ENCODE measurements around the gene NINJ2. TPM values are rescaled to one million over a fixed set of nuclear protein-coding genes. Genes with fewer than 3 reads are reported as not detected.

The NINJ2 gene
- total RNA-seq, 1 donor: 8.4 TPM

DNA sequence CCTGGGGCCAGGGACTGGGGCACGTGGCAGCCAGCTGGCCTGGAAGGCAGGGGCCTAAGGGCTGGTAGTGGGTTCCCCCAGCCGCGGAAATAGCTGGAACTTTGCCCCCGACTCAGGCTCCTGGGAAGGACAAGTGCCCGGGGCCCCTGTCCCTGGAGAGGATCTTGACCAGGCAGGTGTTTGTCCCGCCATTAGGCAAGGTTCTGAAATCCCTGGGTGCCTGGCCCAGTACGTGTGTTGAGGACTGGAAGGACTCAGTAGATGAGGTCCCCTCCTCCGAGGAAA lies 109.3 kb downstream of the NINJ2 start:
- Histone ChIP-seq H3K4me1 (ENCODE audit: insufficient read depth, low read length) (peaks cover 14% of the 10 kb centered on the region), H3K4me3 (ENCODE audit: low read length) (no peak overlapping the region)

DNA sequence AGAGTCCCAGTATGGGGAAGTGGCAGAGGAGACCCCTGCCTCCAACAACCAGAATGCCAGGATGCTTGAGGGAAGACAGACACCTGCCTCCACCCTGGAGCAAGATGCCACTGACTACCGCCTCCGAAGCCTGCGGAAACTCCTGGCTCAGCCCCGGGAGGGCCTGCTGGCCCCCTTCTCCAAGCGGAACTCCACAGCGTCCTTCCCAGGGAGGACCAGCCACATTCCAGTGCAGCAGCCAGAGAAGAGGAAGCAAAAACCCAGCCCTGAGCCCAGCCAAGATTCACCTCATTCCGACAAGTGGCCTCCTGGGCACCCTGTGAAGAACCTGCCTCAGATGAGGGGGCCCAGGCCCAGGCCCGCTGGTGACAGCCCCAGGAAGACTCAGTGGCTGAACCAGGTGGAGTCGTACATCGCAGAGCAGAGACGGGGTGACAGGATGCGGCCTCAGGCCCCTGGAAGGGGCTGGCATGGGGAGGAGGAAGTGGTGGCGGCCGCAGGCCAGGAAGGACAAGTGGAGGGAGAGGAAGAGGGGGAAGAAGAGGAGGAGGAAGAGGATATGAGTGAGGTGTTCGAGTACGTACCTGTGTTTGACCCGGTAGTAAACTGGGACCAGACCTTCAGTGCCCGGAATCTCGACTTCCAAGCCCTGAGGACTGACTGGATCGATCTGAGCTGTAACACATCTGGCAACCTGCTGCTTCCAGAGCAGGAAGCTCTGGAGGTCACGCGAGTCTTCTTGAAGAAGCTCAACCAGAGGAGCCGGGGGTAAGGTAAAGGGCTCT lies 109.8 kb downstream of the NINJ2 start:
- Histone ChIP-seq H3K4me3 (ENCODE audit: low read length) (no peak overlapping the region), H3K9me3 (ENCODE audit: low read depth, low read length) (no peaks in the 10 kb centered on the region), H3K4me1 (ENCODE audit: insufficient read depth, low read length) (peaks cover 14% of the 10 kb centered on the region), H3K27me3 (ENCODE audit: insufficient read depth, low read length) (no peaks in the 10 kb centered on the region)

More for the DNA sequence above, 109.3 kb downstream of the NINJ2 start:
- Histone ChIP-seq H3K9me3 (ENCODE audit: low read depth, low read length) (no peaks in the 10 kb centered on the region), H3K27me3 (ENCODE audit: insufficient read depth, low read length) (no peaks in the 10 kb centered on the region)

DNA sequence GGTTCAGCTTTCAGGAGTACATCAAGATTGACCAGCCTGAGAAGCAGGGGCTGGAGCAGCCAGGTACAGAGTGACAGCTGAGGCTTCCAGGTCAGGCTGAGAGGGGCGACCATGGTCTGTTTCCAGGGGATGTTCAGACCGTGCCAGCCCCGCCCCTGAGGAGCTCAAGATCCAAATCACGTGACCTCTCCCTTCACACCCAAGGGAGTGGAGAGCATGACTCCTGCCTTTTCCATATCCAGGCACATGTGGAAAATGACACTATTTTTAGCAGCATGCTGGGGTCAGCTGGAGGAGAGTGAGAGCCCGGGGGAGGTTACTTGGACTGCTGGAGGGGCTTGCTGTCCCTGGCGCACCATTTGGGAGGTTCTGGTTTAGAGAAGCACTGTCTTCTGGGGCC lies 110.8 kb downstream of the NINJ2 start:
- H3K4me1 ChIP-seq (ENCODE audit: insufficient read depth, low read length): peaks cover 14% of the 10 kb centered on the region
- no peak overlapping the region for H3K4me3 ChIP-seq (ENCODE audit: low read length)
- no peaks in the 10 kb centered on the region for H3K27me3 ChIP-seq (ENCODE audit: insufficient read depth, low read length)
- no peaks in the 10 kb centered on the region for H3K9me3 ChIP-seq (ENCODE audit: low read depth, low read length)

DNA sequence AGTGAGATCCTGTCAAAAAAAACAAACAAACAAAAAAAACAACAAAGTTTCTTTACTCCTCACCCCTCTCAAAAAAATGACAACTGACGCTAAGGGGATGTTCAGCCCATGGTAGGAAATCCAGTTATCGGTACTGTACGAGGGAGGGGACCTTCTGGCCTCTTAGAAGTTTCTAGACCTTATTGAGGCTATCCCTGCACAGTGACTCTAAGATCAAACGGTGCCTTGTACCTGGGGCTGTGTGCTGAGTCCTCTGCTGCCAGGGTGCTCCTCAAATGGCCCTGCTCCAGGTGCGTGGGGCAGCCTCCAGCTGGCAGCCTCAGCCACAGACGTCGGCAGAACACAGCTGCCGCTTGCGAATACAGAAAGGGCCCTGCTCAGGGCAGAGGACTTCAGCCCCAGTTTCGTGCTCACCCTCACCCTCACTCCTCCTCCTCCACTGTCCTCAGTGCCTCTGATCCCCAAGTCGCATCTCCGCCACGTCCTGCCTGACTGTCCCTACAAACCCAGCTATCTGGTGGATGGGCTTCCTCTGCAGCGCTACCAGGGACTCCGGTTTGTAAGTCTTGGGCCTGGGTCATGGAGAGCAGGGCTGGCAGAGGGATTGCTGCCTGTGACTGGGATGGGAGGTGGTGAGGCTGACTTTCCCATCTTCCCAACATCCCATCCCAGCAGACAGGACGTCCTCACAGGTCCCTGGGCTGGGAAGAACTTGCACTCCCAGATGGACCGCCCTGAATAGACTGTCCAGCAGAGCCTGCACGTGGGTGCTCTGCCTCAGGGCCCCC lies 112.6 kb downstream of the NINJ2 start:
- Histone ChIP-seq H3K4me3 (ENCODE audit: low read length) (no peak overlapping the region), H3K9me3 (ENCODE audit: low read depth, low read length) (no peaks in the 10 kb centered on the region), H3K4me1 (ENCODE audit: insufficient read depth, low read length) (peaks cover 25% of the 10 kb centered on the region), H3K27me3 (ENCODE audit: insufficient read depth, low read length) (no peaks in the 10 kb centered on the region)

DNA sequence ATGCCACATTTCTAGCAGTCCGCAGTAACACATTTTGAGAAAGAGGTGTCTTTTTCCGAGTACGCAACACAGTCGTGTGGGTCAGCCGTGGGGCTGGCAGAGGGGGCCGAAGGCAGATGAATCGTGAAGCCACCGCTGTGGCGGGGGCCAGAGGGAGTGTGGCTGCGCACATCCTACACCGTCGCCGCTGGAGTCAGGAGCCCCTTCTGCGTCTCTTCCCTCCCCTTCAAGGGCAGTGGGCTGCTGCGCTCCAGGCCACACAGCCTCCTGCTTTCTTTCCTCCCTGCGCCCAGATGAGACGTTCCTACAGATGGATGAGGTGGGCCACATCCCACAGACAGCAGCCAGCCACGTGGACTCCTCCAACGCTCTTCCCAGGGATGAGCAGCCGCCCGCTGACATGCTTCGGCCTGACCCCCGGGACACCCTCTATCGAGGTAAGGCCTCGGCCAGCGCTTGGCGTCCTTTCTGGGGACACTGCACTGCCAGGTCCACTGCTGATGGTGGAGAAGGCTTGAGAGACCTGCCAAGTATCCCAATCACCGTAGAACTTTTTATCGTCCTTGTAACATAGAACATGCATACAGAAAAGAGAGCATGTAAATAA lies 113.7 kb downstream of the NINJ2 start:
- H3K27me3 ChIP-seq (ENCODE audit: insufficient read depth, low read length): peaks cover 2% of the 10 kb centered on the region
- H3K9me3 ChIP-seq (ENCODE audit: low read depth, low read length): no peaks in the 10 kb centered on the region
- H3K4me1 ChIP-seq (ENCODE audit: insufficient read depth, low read length): peaks cover 29% of the 10 kb centered on the region
- H3K4me3 ChIP-seq (ENCODE audit: low read length): no peak overlapping the region

DNA sequence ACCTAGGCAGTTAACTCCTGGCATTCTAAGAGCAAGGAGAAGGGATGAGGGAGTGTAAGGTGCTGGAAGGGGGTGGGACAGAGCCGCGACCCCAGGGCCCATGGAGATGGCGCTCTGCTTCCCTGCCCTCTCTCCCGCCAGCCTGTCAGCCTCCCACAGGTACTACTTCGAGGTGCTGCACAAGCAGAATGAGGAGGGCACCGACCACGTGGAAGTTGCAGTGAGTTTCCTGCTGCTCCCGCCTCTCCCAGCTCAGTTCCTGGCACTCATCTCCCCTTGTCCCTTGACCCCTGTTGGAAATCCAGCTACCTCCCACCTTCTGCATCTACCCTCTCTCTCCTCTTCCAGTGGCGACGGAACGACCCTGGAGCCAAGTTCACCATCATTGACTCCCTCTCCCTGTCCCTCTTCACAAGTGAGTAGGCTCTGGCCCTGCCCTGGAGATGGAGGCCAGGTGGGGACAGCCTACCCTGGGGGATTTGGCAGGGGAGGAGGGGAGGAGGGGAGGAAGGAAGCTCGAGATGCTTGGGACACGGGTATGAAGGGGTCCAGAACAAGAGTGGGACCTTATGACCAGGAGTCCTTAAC lies 115.3 kb downstream of the NINJ2 start:
- H3K4me1 ChIP-seq (ENCODE audit: insufficient read depth, low read length): peaks cover 17% of the 10 kb centered on the region
- H3K9me3 ChIP-seq (ENCODE audit: low read depth, low read length): no peaks in the 10 kb centered on the region
- no peak overlapping the region for H3K4me3 ChIP-seq (ENCODE audit: low read length)
- peaks cover 3% of the 10 kb centered on the region for H3K27me3 ChIP-seq (ENCODE audit: insufficient read depth, low read length)

DNA sequence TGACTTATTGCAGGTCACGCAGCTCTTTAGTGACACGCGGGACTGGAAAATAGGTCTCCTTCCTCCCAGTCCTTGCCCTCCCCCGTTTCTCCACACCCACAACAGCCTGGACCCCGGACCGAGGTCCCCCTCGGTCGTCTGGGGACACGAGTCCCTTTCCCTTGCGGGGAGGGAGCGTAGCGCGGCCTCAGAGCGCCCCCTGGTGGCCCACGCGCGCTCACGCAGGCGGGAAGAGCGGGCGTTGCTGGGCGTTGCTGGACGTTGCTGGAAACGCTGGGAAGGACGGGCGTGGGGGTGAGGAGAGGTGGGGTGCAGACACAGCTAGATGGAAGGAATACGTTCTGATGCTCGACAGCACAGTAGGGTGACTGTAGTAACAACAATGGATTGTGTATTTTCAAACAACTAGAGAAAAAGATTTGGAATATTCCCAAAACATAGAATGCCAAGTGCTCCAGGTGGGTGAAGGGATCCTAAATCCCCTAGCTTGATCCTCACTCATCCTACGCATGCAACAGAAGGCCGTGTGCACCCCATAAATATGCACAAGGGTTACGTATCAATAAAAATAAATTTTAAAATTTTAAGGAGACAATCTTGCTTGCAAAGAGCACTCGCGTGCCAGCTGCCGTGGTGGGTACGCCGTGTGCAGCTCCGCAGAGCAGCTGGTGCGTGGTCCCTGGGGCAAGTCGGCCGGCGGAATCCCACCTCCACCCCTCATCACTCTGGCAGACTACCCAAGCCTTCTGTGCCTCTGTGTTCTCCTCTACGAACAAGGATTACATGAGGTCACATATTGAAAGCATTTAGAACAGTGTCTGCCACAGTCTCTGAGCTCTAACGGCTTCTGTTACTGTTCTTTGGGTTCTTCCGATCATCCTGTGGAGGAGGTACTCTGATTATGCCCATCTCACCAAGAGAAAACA lies 116.1 kb downstream of the NINJ2 start:
- Histone ChIP-seq H3K4me1 (ENCODE audit: insufficient read depth, low read length) (peaks cover 15% of the 10 kb centered on the region), H3K9me3 (ENCODE audit: low read depth, low read length) (no peaks in the 10 kb centered on the region), H3K4me3 (ENCODE audit: low read length) (no peak overlapping the region), H3K27me3 (ENCODE audit: insufficient read depth, low read length) (peaks cover 3% of the 10 kb centered on the region)

DNA sequence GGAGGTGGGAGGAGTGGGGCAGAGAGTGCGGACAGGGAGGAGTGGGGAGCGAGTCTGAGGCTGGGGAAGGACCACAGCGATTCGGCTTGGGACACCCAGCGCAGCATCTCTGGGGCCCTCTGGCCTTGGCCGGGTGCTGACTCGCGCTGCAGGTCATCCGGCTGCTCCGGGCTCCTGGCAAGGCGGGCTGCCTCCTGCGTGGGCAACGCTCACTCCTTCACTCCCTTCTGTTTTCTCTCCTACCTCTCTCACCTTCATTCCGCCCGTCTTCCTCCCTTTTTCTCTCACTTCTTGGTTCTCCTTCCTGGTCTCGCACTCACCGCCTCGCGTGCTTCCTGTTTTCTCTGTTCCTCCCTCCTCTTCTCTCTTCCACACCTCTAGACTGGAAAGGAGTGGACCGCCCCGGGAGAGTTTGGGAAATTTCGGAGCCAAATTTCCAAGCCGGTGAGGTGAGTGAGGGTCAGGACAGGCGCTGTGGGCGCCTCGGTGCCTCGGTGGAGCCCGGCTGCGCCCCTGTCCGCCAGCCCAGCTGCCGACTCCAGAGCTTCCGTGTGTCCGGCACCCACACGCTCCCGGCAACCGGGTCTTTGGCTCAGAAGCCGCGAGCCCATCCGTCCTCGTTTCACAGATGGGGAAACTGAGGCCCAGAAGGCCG lies 116.9 kb downstream of the NINJ2 start:
- H3K9me3 ChIP-seq (ENCODE audit: low read depth, low read length): no peaks in the 10 kb centered on the region
- H3K27me3 ChIP-seq (ENCODE audit: insufficient read depth, low read length): peaks cover 3% of the 10 kb centered on the region
- H3K4me3 ChIP-seq (ENCODE audit: low read length): no peak overlapping the region
- H3K4me1 ChIP-seq (ENCODE audit: insufficient read depth, low read length): peaks cover 15% of the 10 kb centered on the region

DNA sequence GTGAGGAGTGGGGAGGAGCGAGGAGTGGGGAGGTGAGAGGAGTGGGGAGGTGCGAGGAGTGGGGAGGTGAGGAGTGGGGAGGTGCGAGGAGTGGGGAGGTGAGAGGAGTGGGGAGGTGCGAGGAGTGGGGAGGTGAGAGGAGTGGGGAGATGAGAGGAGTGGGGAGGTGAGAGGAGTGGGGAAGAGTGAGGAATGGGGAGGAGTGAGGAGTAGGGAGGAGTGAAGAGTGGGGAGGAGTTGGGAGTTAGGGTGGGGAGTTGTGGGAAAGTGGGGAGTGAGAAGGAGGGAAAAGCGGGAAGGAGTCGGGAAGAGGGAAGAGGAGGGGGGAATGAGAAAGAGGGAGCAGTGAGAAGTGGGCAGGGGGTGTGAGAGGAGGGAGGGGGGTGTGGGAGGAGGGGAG lies 117.4 kb downstream of the NINJ2 start:
- Histone ChIP-seq H3K4me1 (ENCODE audit: insufficient read depth, low read length) (peaks cover 15% of the 10 kb centered on the region), H3K4me3 (ENCODE audit: low read length) (no peak overlapping the region), H3K9me3 (ENCODE audit: low read depth, low read length) (no peaks in the 10 kb centered on the region), H3K27me3 (ENCODE audit: insufficient read depth, low read length) (peaks cover 3% of the 10 kb centered on the region)

DNA sequence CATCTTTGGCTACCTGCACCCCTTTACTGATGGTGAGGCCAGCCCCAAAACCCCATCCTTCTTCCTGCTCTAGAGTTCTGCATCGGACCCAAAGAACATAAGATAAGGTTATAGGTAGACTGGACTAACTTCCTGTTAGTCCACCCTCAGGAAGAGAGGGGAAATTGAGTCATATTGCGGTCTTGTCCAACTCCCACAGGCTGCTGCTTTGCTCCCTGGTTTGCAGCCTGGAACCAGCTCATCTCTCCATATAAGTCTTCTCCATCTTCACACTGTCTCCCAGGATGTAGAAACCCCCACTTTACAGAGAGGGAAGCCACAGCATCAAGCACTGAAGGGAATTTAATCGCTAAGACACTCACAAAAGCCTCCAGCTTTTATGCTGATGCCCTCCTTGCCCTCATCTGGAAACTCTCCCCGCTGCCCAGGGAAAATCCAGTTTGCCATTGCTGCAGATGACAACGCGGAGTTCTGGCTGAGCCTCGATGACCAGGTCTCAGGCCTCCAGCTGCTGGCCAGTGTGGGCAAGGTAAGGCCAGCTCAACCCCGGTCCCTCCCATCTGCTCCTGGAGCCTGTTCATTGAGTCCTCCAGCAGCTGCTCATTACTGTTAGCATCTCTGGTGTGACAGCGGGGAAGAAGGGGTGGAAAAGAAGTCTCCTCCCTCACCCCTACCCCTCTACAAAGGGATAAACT lies 118.2 kb downstream of the NINJ2 start:
- peaks cover 16% of the 10 kb centered on the region for H3K4me1 ChIP-seq (ENCODE audit: insufficient read depth, low read length)
- H3K27me3 ChIP-seq (ENCODE audit: insufficient read depth, low read length): peaks cover 3% of the 10 kb centered on the region
- no peaks in the 10 kb centered on the region for H3K9me3 ChIP-seq (ENCODE audit: low read depth, low read length)
- H3K4me3 ChIP-seq (ENCODE audit: low read length): no peak overlapping the region

DNA sequence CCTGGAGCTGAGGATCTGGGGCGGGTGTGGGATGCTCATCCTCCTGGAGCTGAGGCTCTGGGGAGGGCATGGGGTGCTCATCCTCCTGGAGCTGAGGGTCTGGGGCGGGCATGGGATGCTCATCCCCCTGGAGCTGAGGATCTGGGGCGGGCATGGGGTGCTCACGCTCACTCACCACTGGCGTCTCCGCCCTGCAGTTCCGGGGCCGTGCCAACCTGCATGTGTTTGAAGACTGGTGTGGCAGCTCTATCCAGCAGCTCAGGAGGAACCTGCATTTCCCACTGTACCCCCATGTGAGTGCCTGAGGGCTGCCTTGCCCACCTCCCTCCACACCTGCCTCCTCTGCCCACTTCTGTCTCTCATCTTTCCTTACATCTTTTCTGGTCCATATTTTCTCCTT lies 119.1 kb downstream of the NINJ2 start:
- Histone ChIP-seq H3K27me3 (ENCODE audit: insufficient read depth, low read length) (peaks cover 3% of the 10 kb centered on the region), H3K4me1 (ENCODE audit: insufficient read depth, low read length) (peaks cover 24% of the 10 kb centered on the region), H3K4me3 (ENCODE audit: low read length) (no peak overlapping the region), H3K9me3 (ENCODE audit: low read depth, low read length) (no peaks in the 10 kb centered on the region)

DNA sequence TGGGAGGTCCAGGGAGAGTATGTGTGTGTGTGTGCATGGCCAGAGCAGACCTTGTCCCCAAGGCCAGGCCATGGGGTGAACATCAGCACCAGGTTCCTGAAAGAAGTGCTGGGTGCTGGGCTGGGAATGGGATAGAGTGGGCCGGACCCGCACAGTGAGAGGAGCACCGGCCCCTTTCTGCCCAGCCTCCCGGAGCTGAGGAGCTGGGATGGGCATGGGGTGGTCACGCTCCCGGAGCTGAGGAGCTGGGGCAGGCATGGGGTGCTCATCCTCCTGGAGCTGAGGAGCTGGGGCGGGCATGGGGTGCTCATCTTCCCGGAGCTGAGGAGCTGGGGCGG lies 120.2 kb downstream of the NINJ2 start:
- Histone ChIP-seq H3K4me1 (ENCODE audit: insufficient read depth, low read length) (peaks cover 34% of the 10 kb centered on the region), H3K27me3 (ENCODE audit: insufficient read depth, low read length) (peaks cover 3% of the 10 kb centered on the region), H3K9me3 (ENCODE audit: low read depth, low read length) (no peaks in the 10 kb centered on the region), H3K4me3 (ENCODE audit: low read length) (no peak overlapping the region)

DNA sequence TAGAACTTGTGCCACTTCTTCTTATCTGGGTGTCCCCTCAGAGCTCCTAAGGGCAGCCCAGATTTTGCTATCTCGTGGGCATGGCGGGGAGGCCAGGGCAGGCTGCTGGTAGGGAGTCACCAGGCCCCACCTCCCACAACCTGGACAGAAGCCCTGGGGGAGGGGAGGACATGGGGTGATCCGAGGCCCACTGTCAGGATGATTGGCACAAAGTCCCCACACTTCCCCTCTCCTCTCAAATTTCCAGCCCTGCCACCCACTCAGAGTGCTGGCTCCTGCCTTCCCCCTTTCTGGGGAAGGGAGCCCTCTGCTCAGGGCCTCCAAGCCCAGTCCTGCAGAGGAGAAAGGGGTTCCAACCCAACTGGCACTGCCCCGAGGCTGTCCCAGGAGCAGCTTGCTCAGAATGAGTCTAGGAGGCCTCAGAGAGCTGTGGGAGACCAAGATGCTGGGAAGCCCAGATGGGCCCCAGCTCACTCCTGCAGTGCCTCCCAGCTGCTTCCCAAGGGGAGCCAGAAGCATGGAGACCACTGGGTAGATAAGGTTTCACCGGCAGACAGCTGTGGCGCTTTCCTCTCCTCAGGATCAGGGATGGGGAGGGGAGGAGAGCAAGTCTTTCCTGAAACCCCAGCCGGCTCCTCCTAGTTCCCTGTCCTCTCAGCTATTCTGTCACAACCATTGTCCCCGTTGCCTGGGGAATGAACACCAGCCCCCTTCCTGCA lies 120.7 kb downstream of the NINJ2 start:
- peaks cover 34% of the 10 kb centered on the region for H3K4me1 ChIP-seq (ENCODE audit: insufficient read depth, low read length)
- H3K4me3 ChIP-seq (ENCODE audit: low read length): no peak overlapping the region
- no peaks in the 10 kb centered on the region for H3K9me3 ChIP-seq (ENCODE audit: low read depth, low read length)
- H3K27me3 ChIP-seq (ENCODE audit: insufficient read depth, low read length): peaks cover 3% of the 10 kb centered on the region
